ENCODE measurements around the gene PLPPR5.

GRCh38 chr1:99018313-99018712, 13.7 kb upstream of the PLPPR5 start:
- no peak for TF ChIP-seq CTCF (IDR thresholded peaks at IDR 0.05)
- no peak for TF ChIP-seq POLR2A (IDR thresholded peaks at IDR 0.05; ENCODE audit: low read depth)
- TF ChIP-seq EP300 (IDR thresholded peaks at IDR 0.05): no peak
- TF ChIP-seq POLR2AphosphoS5 (IDR thresholded peaks at IDR 0.05): no peak
